B cell (primary cell): ENCODE results near the gene IL20. TPM values are rescaled to one million over a fixed set of nuclear protein-coding genes. Genes with fewer than 3 reads are reported as not detected.

Experiments
- ATAC-seq: fragments of 200-7000 bp; cut with Tn5 transposase; one replicate; pipeline ENCODE4 v1.10.0; 2021; ENCODE audit warnings: low read depth, mild to moderate bottlenecking, moderate number of reproducible peaks, moderate library complexity
- CTCF ChIA-PET: fragments of 350-600 bp; sonication (Branson Sonifier 250); formaldehyde crosslinking; loops from one replicate; lab custom pipeline; 2021; ENCODE audit warnings: antibody characterized with exemption, inconsistent platforms; lab: Charles Lee
- POLR2A ChIA-PET: fragments of 350-600 bp; sonication (Branson Sonifier 250); formaldehyde crosslinking; loops from one replicate; lab custom pipeline; 2021; ENCODE audit warnings: antibody characterized with exemption; lab: Charles Lee
- DNase-seq: peaks from one replicate; pipeline ENCODE4 v3.0.0; 2013
- H2AFZ ChIP-seq: 2 replicates; pipeline ENCODE4 v1.6.1; 2012; ENCODE audit warnings: mild to moderate bottlenecking, low read depth, low read length; ENCODE audit not compliant: insufficient read depth, poor library complexity, severe bottlenecking
- H3K27ac ChIP-seq, 2 donors: 1 replicate in 1 of 2; 2 replicates in 1 of 2; pipeline ENCODE4 v1.5.1; 2012 to 2013; ENCODE audit warnings: low read length in 2 of 2, mild to moderate bottlenecking in 2 of 2, moderate library complexity in 1 of 2
- H3K27me3 ChIP-seq, 4 experiments: fragments of 200-600 bp in 1 of 4; sonication (generic) in 1 of 4; replicated peaks in 1 of 4; 1 replicate in 2 of 4; 2 replicates in 2 of 4; pipeline versions ENCODE4 v1.6.1 to v1.7.0; 2013 to 2016; ENCODE audit warnings: low read length in 3 of 4, mild to moderate bottlenecking in 2 of 4, mixed read lengths in 1 of 4, moderate library complexity in 1 of 4; ENCODE audit not compliant: insufficient read depth in 4 of 4, control insufficient read depth in 3 of 4; ENCODE audit errors: control extremely low read depth in 1 of 4
- H3K36me3 ChIP-seq, 2 experiments: replicated peaks in 1 of 2; 1 replicate in 1 of 2; 2 replicates in 1 of 2; pipeline versions ENCODE4 v1.6.1 to v1.7.1; 2013; ENCODE audit warnings: low read length in 1 of 2; ENCODE audit not compliant: insufficient read depth in 2 of 2, control insufficient read depth in 1 of 2; ENCODE audit errors: control extremely low read depth in 1 of 2, extremely low read depth in 1 of 2
- H3K4me1 ChIP-seq, 2 donors: fragments of 200-600 bp in 1 of 2; sonication (generic) in 1 of 2; 1 replicate in 1 of 2; 2 replicates in 1 of 2; pipeline versions ENCODE4 v1.5.1 to v1.6.1; 2013 to 2017; ENCODE audit warnings: low read length in 2 of 2; ENCODE audit not compliant: control insufficient read depth in 2 of 2, insufficient read depth in 2 of 2
- H3K4me2 ChIP-seq: replicated peaks from 2 replicates; pipeline ENCODE3; 2012; ENCODE audit warnings: mild to moderate bottlenecking, low read depth, low read length; ENCODE audit not compliant: poor library complexity, severe bottlenecking
- H3K4me3 ChIP-seq, 5 experiments: fragments of 200-600 bp in 1 of 5; sonication (generic) in 1 of 5; 1 replicate in 3 of 5; 2 replicates in 2 of 5; pipeline versions ENCODE4 v1.5.1 to v1.7.0; 2011 to 2016; ENCODE audit warnings: low read length in 4 of 5, mild to moderate bottlenecking in 4 of 5, low read depth in 2 of 5, control low read depth in 1 of 5, moderate library complexity in 1 of 5; ENCODE audit not compliant: insufficient read depth in 1 of 5; ENCODE audit errors: control extremely low read depth in 1 of 5, extremely low read depth in 1 of 5
- H3K79me2 ChIP-seq: fragments of 200-600 bp; sonication (generic); one replicate; pipeline ENCODE4 v1.6.0; 2016; ENCODE audit warnings: low read length; ENCODE audit not compliant: control insufficient read depth, insufficient read depth
- H3K9ac ChIP-seq: fragments of 200-600 bp; sonication (generic); 2 replicates; pipeline ENCODE4 v1.6.1; 2017; ENCODE audit warnings: mild to moderate bottlenecking, low read length, moderate library complexity
- H3K9me3 ChIP-seq, 3 donors: one replicate each; pipeline versions ENCODE4 v1.6.1 to v1.7.1; 2013; ENCODE audit warnings: low read length in 2 of 3; ENCODE audit not compliant: control insufficient read depth in 2 of 3, insufficient read depth in 1 of 3; ENCODE audit errors: control extremely low read depth in 1 of 3
- H4K20me1 ChIP-seq: 2 replicates; pipeline ENCODE4 v1.6.0; 2012; ENCODE audit warnings: mild to moderate bottlenecking, low read length; ENCODE audit not compliant: insufficient read depth, control insufficient read depth, poor library complexity, severe bottlenecking
- H3K27ac Mint-ChIP-seq: one replicate; pipeline ENCODE4 v1.8.0; 2021; ENCODE audit warnings: mixed read lengths
- H3K27me3 Mint-ChIP-seq: one replicate; pipeline ENCODE4 v1.8.0; 2021; ENCODE audit warnings: mixed read lengths
- H3K4me1 Mint-ChIP-seq: one replicate; pipeline ENCODE4 v1.8.0; 2021; ENCODE audit warnings: mixed read lengths
- H3K4me3 Mint-ChIP-seq: one replicate; pipeline ENCODE4 v1.8.0; 2021; ENCODE audit warnings: mixed read lengths
- H3K9me3 Mint-ChIP-seq: one replicate; pipeline ENCODE4 v1.8.0; 2022; ENCODE audit warnings: mixed read lengths; ENCODE audit not compliant: insufficient read depth
- EZH2 ChIP-seq: IDR thresholded peaks from 2 replicates; pipeline ENCODE4 v1.6.1; 2012; ENCODE audit warnings: borderline replicate concordance, low read depth, mild to moderate bottlenecking, moderate library complexity, low read length; ENCODE audit not compliant: insufficient read depth, poor library complexity, severe bottlenecking
- WGBS: methylation state at CpG from one replicate; pipeline ENCODE4 v1.1.5; 2013; ENCODE audit warnings: missing lambda C conversion rate; ENCODE audit not compliant: insufficient coverage; 5-methylcytosine and 5-hydroxymethylcytosine counted together
- intact Hi-C: fragments of 100-400 bp; cut with micrococcal nuclease; formaldehyde crosslinking; loops from one replicate; pipeline ENCODE4 v1.10.0; 2022
- polyA plus RNA-seq: library from polyadenylated mRNA; depleted of rRNA; stranded (reverse); fragments of >200 nt; gene quantifications from 2 replicates; pipeline ENCODE4 v1.2.3, GENCODE V29; 2012
- total RNA-seq, 2 donors: library from RNA; stranded (reverse); fragments of 120-200 nt in 1 of 2; gene quantifications; 1 replicate in 1 of 2; 2 replicates in 1 of 2; pipeline versions ENCODE4 v1.2.3 to v1.2.4, GENCODE V29; 2013 to 2022
- TF ChIP-seq, protein P1 (sequence below): fragments of 200-600 bp; IDR thresholded peaks from one replicate; pipeline ENCODE4 v1.8.0; 2022; ENCODE audit warnings: antibody characterized with exemption, mild to moderate bottlenecking

IL20 gene
- total and polyA plus RNA-seq, 2 donors (not counting 1 experiment from before 2014, with no cell fraction given) = not detected

DNA sequence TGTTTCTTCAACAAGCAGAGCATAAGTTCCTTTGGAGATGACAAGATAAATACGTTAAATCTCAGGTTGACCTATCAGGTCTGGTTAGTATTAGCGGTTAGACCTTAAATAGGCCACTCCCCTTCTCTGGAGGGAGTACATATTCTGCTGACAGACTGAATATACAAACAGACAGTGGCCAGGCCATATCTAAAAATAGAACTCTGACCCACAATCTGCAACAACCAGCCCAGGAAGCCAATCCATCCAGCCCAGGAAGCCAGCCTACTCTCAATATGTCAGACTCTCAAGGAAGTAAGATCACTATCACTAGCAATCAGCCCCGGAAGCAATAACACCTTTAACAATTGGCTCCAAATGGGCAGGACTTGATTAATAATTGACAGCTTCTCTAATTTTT is 6.7 kb downstream of the IL20 start:
- POLR2A ChIA-PET = no interaction called here
- no peak overlapping the region for H3K4me2 ChIP-seq
- no peaks in the 10 kb centered on the region for H3K27me3 ChIP-seq
- no peak for DNase-seq
- no peak overlapping the region for H3K27ac ChIP-seq
- CTCF ChIA-PET = interaction anchor here (0.6 to 2.4 kb wide), 7 partner anchors 8 to 147 kb away, joined by 3 to 13 read pairs (median 4); no protein-coding TSS in a partner anchor
- H3K9ac ChIP-seq = no peak overlapping the region
- Mint-ChIP-seq H3K27me3 (peaks cover 3% of the 10 kb centered on the region), H3K27ac (no peak overlapping the region), H3K4me3 (no peak overlapping the region), H3K4me1 (no peaks in the 10 kb centered on the region), H3K9me3 (peaks cover 2% of the 10 kb centered on the region)
- H2AFZ ChIP-seq = no peak overlapping the region
- no peaks in the 10 kb centered on the region for H3K4me1 ChIP-seq
- peaks cover 1 to 12% (median 2%) of the 10 kb centered on the region in 3 donors for H3K9me3 ChIP-seq
- TF ChIP-seq, protein P1, sequence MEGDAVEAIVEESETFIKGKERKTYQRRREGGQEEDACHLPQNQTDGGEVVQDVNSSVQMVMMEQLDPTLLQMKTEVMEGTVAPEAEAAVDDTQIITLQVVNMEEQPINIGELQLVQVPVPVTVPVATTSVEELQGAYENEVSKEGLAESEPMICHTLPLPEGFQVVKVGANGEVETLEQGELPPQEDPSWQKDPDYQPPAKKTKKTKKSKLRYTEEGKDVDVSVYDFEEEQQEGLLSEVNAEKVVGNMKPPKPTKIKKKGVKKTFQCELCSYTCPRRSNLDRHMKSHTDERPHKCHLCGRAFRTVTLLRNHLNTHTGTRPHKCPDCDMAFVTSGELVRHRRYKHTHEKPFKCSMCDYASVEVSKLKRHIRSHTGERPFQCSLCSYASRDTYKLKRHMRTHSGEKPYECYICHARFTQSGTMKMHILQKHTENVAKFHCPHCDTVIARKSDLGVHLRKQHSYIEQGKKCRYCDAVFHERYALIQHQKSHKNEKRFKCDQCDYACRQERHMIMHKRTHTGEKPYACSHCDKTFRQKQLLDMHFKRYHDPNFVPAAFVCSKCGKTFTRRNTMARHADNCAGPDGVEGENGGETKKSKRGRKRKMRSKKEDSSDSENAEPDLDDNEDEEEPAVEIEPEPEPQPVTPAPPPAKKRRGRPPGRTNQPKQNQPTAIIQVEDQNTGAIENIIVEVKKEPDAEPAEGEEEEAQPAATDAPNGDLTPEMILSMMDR = no peak
- TF ChIP-seq EZH2 = no peak
- H3K79me2 ChIP-seq = no peaks in the 10 kb centered on the region
- 72% methylated on average over 3 of the region's 3 CpGs for WGBS
- ATAC-seq = no peak
- intact Hi-C loops = loop anchor here (5.0 kb wide), 1 partner anchor 40 kb away; no protein-coding TSS in a partner anchor
- no peaks in the 10 kb centered on the region for H4K20me1 ChIP-seq
- H3K4me3 ChIP-seq = no peak overlapping the region
- H3K36me3 ChIP-seq = no peaks in the 10 kb centered on the region

DNA sequence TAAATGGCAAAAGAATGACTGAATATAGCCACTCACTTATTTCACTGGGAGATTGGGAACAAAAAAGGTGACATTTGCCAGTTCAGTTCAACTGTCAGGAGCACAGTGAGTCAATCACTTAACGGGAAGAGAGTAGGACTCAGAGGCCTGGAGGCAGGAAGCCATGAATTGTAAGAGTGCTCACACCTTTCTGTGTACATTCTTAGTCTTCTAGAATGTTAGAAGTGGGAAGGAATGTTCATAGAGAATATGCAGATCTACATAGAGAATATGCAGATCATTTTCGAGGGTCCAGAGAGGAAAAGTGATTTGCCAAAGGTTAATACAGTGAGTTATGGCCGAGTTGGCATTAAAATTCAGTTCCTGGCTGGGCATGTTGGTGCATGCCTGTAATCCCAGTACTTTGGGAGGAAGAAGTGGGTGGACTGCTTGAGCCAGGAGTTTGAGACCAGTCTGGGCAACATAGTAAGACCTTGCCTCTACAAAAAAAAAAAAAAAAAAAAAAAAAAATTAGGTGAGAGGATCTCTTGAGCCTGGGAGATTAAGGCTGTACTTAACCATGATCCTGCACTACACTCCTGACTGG is 8.3 kb downstream of the IL20 start:
- POLR2A ChIA-PET = no interaction called here

More for the DNA sequence above, 8.3 kb downstream of the IL20 start:
- Histone ChIP-seq H3K79me2 (no peaks in the 10 kb centered on the region), H3K27me3 (no peaks in the 10 kb centered on the region), H3K9me3 (peaks cover 4 to 27% (median 4%) of the 10 kb centered on the region in 3 donors), H3K4me2 (no peak overlapping the region), H3K36me3 (no peaks in the 10 kb centered on the region), H2AFZ (no peak overlapping the region), H4K20me1 (no peaks in the 10 kb centered on the region), H3K27ac (no peak overlapping the region), H3K9ac (no peak overlapping the region), H3K4me3 (no peak overlapping the region), H3K4me1 (no peaks in the 10 kb centered on the region)
- TF ChIP-seq, protein P1 = no peak
- CTCF ChIA-PET = interaction anchor here (1.2 to 1.4 kb wide), 4 partner anchors 38 to 139 kb away, joined by 3 to 4 read pairs (median 3); no protein-coding TSS in a partner anchor
- ATAC-seq (no peak), DNase-seq (no peak)
- peaks cover 9% of the 10 kb centered on the region for H3K9me3 Mint-ChIP-seq
- no peak overlapping the region for H3K27ac Mint-ChIP-seq
- 96% methylated on average over 3 of the region's 3 CpGs for WGBS
- no peaks in the 10 kb centered on the region for H3K4me1 Mint-ChIP-seq
- H3K27me3 Mint-ChIP-seq = peaks cover 3% of the 10 kb centered on the region
- H3K4me3 Mint-ChIP-seq = no peak overlapping the region
- intact Hi-C loops = loop anchor here (5.0 kb wide), 1 partner anchor 41 kb away; no protein-coding TSS in a partner anchor
